ENCODE results near the gene C6orf62. TPM values are rescaled to one million over a fixed set of nuclear protein-coding genes. Genes with fewer than 3 reads are reported as not detected.

Gene C6orf62
- total and polyA plus RNA-seq, 2 donors (not counting 3 experiments of a cell fraction or from before 2014, with no cell fraction given): 36.5 to 129 TPM

DNA sequence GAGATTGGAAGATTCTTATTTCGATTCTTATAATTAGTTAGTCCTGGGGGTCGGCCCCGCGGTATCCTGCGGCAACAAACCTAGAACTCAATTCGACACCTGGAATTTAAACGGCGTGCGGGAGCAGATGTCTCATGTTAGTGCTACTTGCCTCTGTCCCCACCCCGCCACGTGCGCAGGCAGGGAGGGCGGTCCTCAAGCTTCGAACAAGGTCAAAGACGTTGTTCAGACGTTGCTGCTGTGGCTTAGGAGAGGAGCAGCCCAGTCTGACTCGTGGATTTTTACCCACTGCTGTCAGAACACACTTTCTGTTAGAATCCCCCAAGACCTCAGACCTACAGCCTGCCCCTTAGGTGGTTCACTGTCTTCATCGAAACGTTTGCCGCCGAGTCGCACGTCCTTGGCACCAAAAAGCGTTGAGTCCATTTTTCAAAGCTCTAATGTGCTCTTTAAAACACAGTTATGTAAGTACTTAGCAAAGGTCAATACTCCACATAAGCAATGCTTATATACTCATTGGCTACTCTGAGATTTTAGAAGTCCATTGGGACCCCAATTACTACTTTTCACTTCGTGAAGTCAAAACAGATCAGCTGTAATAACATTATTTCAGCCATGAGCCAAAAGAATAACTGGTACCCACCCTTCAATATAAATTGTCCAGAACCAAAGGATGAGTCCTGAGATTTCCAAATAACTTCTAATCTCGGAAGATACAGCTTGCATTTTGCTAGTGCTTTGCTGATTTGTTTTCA lies 2.7 kb upstream of the C6orf62 start:
- DNase-seq (ENCODE audit: low read depth, low spot score): no peak
- dilution Hi-C loops (cut with MboI; ENCODE audit: extremely low pct_ligation_motif_present, low sequenced_read_pairs) (no loop called here), intact Hi-C loops (cut with micrococcal nuclease) (loop anchor here (1.0 to 10.0 kb wide), 6 partner anchors 22 to 1273 kb away; partner anchors contain the start of gene TDP2)
- H3K9me1 ChIP-seq (replicated peaks; ENCODE audit: control insufficient read depth, extremely low read depth, insufficient read depth, low read length): no peaks in the 10 kb centered on the region
- peaks cover 39% of the 10 kb centered on the region for H3K79me2 ChIP-seq (ENCODE audit: control insufficient read depth, insufficient read depth, low read length)
- BruUV-seq (replicated peaks): TSS peak; percentile 93
- peak overlapping the region; percentile 2 to 65 (median 54) for H3K4me3 ChIP-seq (replicated peaks in 1 of 3; ENCODE audit: insufficient read depth in 1 of 3, low read depth in 1 of 3, low read length in 3 of 3)
- ChIA-PET CTCF (interaction anchor here (0.8 to 2.6 kb wide), 8 partner anchors 12 to 296 kb away, joined by 3 to 14 read pairs (median 4); no protein-coding TSS in a partner anchor), POLR2A (interaction anchor here (0.7 to 1.6 kb wide), 2 partner anchors 9 to 22 kb away, joined by 7 to 18 read pairs; no protein-coding TSS in a partner anchor)
- no peaks in the 10 kb centered on the region for H3K27me3 ChIP-seq (ENCODE audit: control insufficient read depth in 2 of 2, insufficient read depth in 2 of 2, low read length in 2 of 2)
- H3K27ac ChIP-seq (ENCODE audit: insufficient read depth, low read depth, low read length): peak overlapping the region; percentile 97
- H3K4me2 ChIP-seq (ENCODE audit: insufficient read depth, low read length): peak overlapping the region; percentile 68
- peaks cover 0 to 2% of the 10 kb centered on the region in 2 experiments for H3K36me3 ChIP-seq (ENCODE audit: control insufficient read depth in 2 of 2, extremely low read depth in 1 of 2, insufficient read depth in 2 of 2, low read length in 2 of 2)
- H3K4me1 ChIP-seq (ENCODE audit: control insufficient read depth, extremely low read depth, insufficient read depth, low read length): peaks cover 26% of the 10 kb centered on the region
- peaks cover 12% of the 10 kb centered on the region for H4K20me1 ChIP-seq (replicated peaks; ENCODE audit: control insufficient read depth, extremely low read depth, insufficient read depth, low read length)
- TF ChIP-seq MYC (IDR thresholded peaks at IDR 0.05; ENCODE audit: low read depth, low read length): peak; percentile 96
- peak; percentile 65 for TF ChIP-seq POLR2AphosphoS5 (IDR thresholded peaks at IDR 0.05; ENCODE audit: insufficient read depth, low read depth, low read length)
- TF ChIP-seq MAX (IDR thresholded peaks at IDR 0.05; ENCODE audit: insufficient read depth, insufficient read length): peak; percentile 95
- TF ChIP-seq GATA2 (IDR thresholded peaks at IDR 0.05; ENCODE audit: insufficient read depth, insufficient read length, low read depth, low read length): no peak
- TF ChIP-seq EZH2 (IDR thresholded peaks at IDR 0.05; ENCODE audit: borderline replicate concordance, low read depth, low read length, severe bottlenecking): no peak
- peak; percentile 81 for TF ChIP-seq POLR2A (IDR thresholded peaks at IDR 0.05; ENCODE audit: low read depth, low read length)
- peak overlapping the region; percentile 6 for H2AFZ ChIP-seq (ENCODE audit: low read depth, low read length)
- FAIRE-seq: no peak
- H3K9ac ChIP-seq (replicated peaks; ENCODE audit: extremely low read depth, insufficient read depth, low read length): peak overlapping the region; percentile 64
- no peaks in the 10 kb centered on the region for H3K9me3 ChIP-seq (replicated peaks; ENCODE audit: control insufficient read depth, insufficient read depth, low read length)
